ENCODE data around the gene AGTR2.
"Not testable (repeated sequence)": the region's sequence is repeated elsewhere in the genome, so short reads cannot be mapped to it uniquely, and the experiment has no call there.

Gene AGTR2, protein sequence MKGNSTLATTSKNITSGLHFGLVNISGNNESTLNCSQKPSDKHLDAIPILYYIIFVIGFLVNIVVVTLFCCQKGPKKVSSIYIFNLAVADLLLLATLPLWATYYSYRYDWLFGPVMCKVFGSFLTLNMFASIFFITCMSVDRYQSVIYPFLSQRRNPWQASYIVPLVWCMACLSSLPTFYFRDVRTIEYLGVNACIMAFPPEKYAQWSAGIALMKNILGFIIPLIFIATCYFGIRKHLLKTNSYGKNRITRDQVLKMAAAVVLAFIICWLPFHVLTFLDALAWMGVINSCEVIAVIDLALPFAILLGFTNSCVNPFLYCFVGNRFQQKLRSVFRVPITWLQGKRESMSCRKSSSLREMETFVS

DNA sequence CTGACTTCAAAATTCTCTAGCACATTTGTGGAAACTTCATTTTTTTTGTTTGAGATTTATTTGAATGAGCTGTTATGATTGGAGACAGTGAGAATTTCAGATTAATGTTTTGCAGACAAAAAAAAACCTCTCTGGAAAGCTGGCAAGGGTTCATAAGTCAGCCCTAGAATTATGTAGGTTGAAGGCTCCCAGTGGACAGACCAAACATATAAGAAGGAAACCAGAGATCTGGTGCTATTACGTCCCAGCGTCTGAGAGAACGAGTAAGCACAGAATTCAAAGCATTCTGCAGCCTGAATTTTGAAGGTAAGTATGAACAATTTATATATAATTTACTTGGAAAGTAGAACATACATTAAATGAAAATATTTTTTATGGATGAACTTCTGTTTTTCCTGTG lies at the start of gene AGTR2:
AGTR2 (plus strand) TSS at position 234 of the 400 bp plus-strand sequence. CDS start 1,537 bp downstream, outside the sequence.
- no peak for ATAC-seq

DNA sequence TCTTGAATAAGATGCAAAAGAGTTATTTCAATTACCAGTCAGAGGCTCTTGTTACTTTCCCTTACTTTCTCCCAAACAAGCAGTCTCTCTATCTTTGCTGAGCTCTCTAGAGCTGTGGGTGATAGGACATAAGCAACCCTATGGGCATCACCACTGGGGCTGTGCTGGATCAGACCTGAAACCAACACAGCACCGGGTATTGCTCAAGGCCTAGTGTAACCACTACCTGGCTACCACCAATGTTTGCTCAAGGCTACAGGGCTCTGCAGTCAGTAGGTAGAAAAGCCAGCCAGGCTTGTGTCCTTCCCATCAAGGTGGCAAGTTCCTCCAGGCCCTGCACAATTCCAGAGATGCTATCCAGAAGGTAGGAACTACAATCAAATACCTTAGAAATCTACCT lies 35.3 kb upstream of the AGTR2 start:
- no peak for ATAC-seq

DNA sequence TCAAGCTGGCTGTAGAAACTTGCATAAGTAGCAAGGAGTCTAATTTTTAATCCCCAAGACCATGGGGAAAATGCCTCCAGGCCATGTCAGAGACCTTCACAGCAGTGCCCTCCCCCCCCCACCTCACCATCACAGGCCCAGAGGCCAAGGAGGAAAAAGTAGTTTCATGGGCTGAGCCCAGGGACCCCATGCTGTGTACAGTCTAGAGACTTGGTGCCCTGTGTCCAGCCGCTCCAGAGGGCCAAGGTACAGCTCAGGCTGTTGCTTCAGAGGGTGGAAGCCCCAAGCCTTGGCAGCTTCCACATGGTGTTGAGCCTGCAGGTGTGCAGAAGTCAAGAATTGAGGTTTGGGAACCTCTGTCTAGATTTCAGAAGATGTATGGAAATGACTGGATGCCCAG lies 29.3 kb upstream of the AGTR2 start:
- not testable (repeated sequence) for ATAC-seq

DNA sequence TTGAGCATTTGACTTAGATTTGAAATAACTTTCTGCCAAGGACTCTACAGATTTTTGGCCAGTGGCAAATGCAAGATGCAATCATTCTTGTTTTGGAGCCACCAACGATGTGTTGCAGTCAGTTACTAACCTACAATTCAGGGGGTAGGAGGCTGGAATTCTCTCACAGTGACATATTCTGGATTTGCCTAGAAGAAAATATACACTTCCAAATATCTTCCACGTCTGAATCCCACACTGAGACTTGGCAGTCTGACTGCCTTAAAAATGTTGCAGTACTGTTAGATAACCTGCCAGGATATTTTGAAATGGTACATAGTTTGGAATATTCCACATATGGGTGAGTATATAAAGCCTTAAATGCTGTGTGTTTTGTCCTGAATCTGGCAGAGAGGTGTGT lies 27.6 kb upstream of the AGTR2 start:
- ATAC-seq: no peak

DNA sequence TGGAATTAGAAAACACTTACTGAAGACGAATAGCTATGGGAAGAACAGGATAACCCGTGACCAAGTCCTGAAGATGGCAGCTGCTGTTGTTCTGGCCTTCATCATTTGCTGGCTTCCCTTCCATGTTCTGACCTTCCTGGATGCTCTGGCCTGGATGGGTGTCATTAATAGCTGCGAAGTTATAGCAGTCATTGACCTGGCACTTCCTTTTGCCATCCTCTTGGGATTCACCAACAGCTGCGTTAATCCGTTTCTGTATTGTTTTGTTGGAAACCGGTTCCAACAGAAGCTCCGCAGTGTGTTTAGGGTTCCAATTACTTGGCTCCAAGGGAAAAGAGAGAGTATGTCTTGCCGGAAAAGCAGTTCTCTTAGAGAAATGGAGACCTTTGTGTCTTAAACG lies 2.4 kb downstream of the AGTR2 start:
- no peak for ATAC-seq

DNA sequence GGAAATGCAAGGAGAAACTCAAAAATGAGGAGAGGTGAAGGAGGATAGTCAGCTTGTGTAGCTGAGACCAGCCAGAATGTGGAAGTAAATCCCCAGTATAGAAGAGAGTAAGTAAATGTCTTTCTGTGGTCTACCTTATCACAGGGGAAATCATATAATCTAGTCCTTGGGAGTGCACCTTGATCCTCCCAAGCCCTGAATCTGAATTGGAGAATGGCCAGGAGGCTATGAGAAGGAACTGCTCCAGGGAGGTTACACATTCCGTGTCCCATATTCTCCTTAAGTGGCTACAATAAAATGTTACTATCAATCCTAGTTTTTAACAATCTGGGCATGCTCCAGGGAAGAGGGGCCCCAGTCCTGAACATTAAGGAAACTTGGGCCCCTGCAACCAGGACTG lies 10.8 kb downstream of the AGTR2 start:
- no peak for ATAC-seq

DNA sequence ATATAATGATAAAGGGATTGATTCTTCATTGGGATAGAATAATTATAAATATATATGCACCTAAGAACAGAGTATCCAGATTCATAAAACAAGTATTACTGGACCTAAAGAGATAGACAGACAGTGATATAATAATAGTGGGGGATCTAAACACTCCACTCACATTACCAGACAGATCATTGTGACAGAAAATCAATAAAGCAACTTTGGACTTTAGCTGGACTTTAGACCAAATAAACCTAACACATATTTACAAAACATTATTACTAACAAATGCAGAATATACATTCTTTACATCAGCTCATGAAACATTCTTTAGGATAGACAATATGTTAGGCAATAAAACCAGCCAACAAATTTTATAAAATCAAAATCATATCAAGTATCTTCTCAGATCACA lies 14.6 kb downstream of the AGTR2 start:
- ATAC-seq: no peak

DNA sequence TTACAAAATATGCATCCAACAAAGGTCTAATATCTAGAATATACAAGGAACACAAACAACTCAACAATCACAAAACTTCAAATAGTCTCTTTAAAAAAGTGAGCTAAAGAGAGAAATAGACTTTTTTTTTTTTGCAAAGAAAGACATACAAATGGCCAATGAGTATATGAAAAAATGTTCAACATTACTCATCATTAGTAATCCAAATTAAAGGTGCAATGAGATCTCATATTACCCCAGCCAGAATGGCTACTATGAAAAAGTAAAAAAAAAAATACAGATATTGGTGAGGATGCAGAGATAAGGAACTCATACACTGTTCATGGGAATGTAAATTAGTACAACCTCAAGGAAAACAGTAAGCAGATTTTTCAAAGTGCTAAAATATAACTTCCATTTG lies 24.1 kb downstream of the AGTR2 start:
- no peak for ATAC-seq

DNA sequence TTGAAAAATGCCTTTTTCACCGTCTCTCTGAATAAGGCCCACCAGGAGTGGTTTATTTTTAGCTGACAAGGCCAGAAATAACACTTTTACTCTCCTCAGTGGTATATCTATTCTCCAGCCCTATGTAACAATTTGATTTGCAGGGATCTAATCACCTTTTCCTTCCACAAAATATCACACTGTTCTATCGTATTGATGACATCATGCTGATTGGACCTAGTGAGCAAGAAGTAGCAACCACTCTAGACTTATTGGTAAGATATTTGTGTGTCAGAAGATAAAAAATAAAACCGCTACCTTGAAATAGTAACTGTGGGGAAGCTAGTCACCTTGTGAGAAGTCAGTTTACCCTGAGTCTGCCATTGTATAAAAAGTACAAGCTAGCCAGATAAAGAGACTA lies 27.7 kb downstream of the AGTR2 start:
- ATAC-seq: no peak

DNA sequence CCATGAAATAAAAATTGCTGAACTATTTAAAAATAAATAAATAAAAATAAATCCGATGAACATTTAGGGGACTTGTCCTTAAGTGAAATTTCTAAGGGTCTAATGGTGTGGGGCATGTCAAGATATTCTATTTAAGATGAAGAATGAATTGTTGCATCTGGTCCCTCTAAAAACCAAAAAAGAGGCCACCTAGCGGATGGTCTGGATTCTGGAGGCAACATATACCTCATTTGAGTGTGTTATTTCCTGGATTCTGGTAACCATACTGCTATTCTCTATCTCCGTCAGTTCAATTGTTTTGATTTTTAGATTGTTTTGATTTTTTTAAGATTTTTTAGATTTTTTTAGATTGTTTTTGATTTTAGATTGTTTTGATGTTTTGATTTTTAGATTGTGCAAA lies 28.3 kb downstream of the AGTR2 start:
- ATAC-seq: no peak

DNA sequence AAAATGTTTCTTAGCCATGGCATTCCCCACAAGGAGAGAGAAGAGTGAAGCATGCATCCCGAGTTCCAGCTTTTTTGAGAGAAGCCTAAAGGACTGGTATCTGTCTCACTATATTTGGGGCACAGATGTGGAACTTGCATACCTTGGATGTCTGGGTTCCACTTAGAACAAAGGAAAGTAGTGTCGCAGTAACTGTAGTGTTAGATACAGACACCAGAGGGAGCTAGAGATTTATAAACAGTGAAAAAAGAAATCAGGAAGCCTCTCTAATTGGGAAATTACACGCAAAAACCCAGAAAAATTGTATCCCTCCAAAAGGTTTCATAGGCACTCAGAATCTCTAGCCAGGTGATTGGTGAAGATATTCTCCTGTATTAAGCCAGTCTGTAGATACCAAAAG lies 34.4 kb downstream of the AGTR2 start:
- no peak for ATAC-seq

DNA sequence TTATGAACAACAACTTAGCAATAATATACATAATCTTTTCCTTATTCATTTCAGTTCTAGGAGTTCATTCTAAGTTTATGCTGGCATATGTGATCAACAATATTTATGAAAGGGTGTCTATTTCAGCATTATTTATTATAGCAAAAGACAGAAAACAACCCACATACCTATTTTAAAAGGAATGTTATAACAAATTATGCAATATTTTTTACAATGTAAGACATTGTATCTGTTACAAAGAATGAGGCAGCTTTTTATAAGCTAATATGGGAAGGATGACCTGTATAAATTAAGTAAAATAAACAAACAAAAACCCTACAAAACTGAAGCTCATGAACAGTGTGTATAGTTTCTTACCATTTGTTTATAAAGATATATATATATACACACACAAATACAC lies 42.7 kb downstream of the AGTR2 start:
- ATAC-seq: no peak

DNA sequence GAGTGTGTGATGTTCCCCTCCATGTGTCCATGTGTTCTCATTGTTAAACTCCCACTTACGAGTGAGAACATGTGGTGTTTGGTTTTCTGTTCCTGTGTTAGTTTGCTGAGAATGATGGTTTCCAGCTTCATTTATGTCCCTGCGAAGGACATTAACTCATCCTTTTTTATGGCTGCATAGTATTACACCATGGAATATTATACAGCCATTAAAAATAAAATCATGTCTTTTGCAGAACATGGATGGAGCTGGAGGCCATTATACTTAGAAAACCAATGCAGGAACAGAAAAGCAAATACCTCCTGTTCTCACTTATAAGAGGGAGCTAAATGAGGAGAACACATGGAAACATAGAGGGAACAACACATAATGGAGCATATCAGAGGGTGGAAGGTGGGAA lies 46.5 kb downstream of the AGTR2 start:
- ATAC-seq: not testable (repeated sequence)

Data from activated CD4-positive, CD25-positive, alpha-beta regulatory T cell treated with anti-CD3 and anti-CD28 coated beads, Interleukin-2, amount 50 U/mL, for 24 hours (primary cell).